GM12878 (cell line): Measurements from ENCODE around the gene TMEM186. TPM values are rescaled to one million over a fixed set of nuclear protein-coding genes. Genes with fewer than 3 reads are reported as not detected.
"Not testable (repeated sequence)": the region's sequence is repeated elsewhere in the genome, so short reads cannot be mapped to it uniquely, and the experiment has no call there.

Experiments used
- ATAC-seq: fragments of 200-7000 bp; cut with Tn5 transposase; 3 replicates; pipeline ENCODE4 v1.9.1; 2020; ENCODE audit warnings: mild to moderate bottlenecking, moderate library complexity
- BruUV-seq: library from RNA; stranded (reverse); fragments of 400-500 nt; replicated peaks from 2 replicates; lab custom pipeline; 2021; lab: Mats Ljungman, UMichigan
- CTCF ChIA-PET: fragments of 300-600 bp; sonication (Branson Sonifier 250); formaldehyde crosslinking; extraction: SDS; loops from one replicate; lab custom pipeline; 2021; ENCODE audit warnings: inconsistent platforms; lab: Yijun Ruan, JAX
- POLR2A ChIA-PET: fragments of 350-600 bp; formaldehyde crosslinking; extraction: SDS; loops from one replicate; lab custom pipeline; 2021; ENCODE audit warnings: inconsistent platforms; lab: Charles Lee
- RAD21 ChIA-PET: fragments of 300-600 bp; sonication (Branson Sonifier 250); formaldehyde crosslinking; loops from one replicate; lab custom pipeline; 2023; ENCODE audit warnings: antibody characterized with exemption; ENCODE audit not compliant: unreplicated experiment; lab: Charles Lee
- SMC1A ChIA-PET: fragments of 300-600 bp; sonication (Branson Sonifier 250); formaldehyde crosslinking; loops from one replicate; lab custom pipeline; 2023; ENCODE audit not compliant: unreplicated experiment, uncharacterized antibody; lab: Charles Lee
- DNase-seq: peaks from one replicate; pipeline ENCODE4 v3.0.0-alpha.2; 2011; ENCODE audit warnings: low read depth, low spot score
- FAIRE-seq: peaks from 3 replicates; lab custom pipeline; 2011; peaks lifted over from hg19 to GRCh38; lab: Jason Lieb, UNC
- H2AFZ ChIP-seq: 2 replicates; pipeline ENCODE4 v1.6.0; 2011; ENCODE audit warnings: low read depth, low read length, control low read depth; ENCODE audit not compliant: control insufficient read depth
- H3K27ac ChIP-seq: 2 replicates; pipeline ENCODE4 v1.5.1; 2011; ENCODE audit warnings: control low read depth; ENCODE audit not compliant: control insufficient read depth, insufficient read depth
- H3K27me3 ChIP-seq, 2 experiments: replicated peaks in 1 of 2; 2 replicates each; pipeline versions ENCODE4 v1.6.0 to v1.6.1; 2011; ENCODE audit warnings: low read length in 1 of 2; ENCODE audit not compliant: control insufficient read depth in 2 of 2, insufficient read depth in 2 of 2
- H3K36me3 ChIP-seq, 2 experiments: 2 replicates each; pipeline ENCODE4 v1.5.1; 2011; ENCODE audit warnings: low read length in 1 of 2; ENCODE audit not compliant: control insufficient read depth in 2 of 2, insufficient read depth in 2 of 2
- H3K4me1 ChIP-seq: 2 replicates; pipeline ENCODE4 v1.6.1; 2011; ENCODE audit warnings: mild to moderate bottlenecking, low read length, moderate library complexity, mixed read lengths; ENCODE audit not compliant: control insufficient read depth, insufficient read depth
- H3K4me2 ChIP-seq: 2 replicates; pipeline ENCODE4 v1.6.0; 2011; ENCODE audit warnings: control low read depth; ENCODE audit not compliant: control insufficient read depth, insufficient read depth
- H3K4me3 ChIP-seq: fragments of 200-600 bp; sonication (generic); 2 replicates; pipeline ENCODE4 v1.5.1; 2016
- H3K79me2 ChIP-seq: 2 replicates; pipeline ENCODE4 v1.6.0; 2011; ENCODE audit warnings: low read length; ENCODE audit not compliant: control insufficient read depth, insufficient read depth
- H3K9ac ChIP-seq: 2 replicates; pipeline ENCODE4 v1.8.0; 2011; ENCODE audit warnings: low read length, control low read depth, mixed read lengths; ENCODE audit not compliant: control insufficient read depth, insufficient read depth
- H3K9me3 ChIP-seq: replicated peaks from 3 replicates; pipeline ENCODE4 v1.5.1; 2011; ENCODE audit warnings: mild to moderate bottlenecking, low read length; ENCODE audit not compliant: control insufficient read depth, insufficient read depth
- H4K20me1 ChIP-seq: 2 replicates; pipeline ENCODE4 v1.6.0; 2011; ENCODE audit not compliant: control insufficient read depth, insufficient read depth
- POLR2AphosphoS5 ChIP-seq: IDR thresholded peaks from 2 replicates; pipeline ENCODE4 v1.6.1; 2011; ENCODE audit warnings: mild to moderate bottlenecking, low read length, inconsistent platforms
- WGBS: methylation state at CpG from one replicate; pipeline ENCODE4 v1.1.6; 2016; ENCODE audit warnings: low lambda C conversion rate; ENCODE audit not compliant: insufficient replicate concordance, insufficient coverage; ENCODE audit errors: missing lambda C conversion rate; 5-methylcytosine and 5-hydroxymethylcytosine counted together
- in situ Hi-C: fragments of 300-500 bp; cut with MboI; formaldehyde crosslinking; loops from 9 replicates; pipeline ENCODE4 v1.14.3; 2018; ENCODE audit warnings: mixed read lengths
- intact Hi-C: fragments of 100-400 bp; cut with micrococcal nuclease; formaldehyde crosslinking; loops from one replicate; pipeline ENCODE4 v1.14.2; 2022; ENCODE audit not compliant: unreplicated experiment
- polyA plus RNA-seq, 11 experiments: library from polyadenylated mRNA; depleted of rRNA in 4 of 11; unstranded in 6 of 11; stranded (reverse) in 5 of 11; fragments of >200 nt; fragmentation: Nextera tagmentation in 4 of 11; fragmentation: Illumina TruSeq in 1 of 11; extraction: Ambion mirVana in 4 of 11; extraction: Trizol in 1 of 11; gene quantifications; 1 replicate in 1 of 11; 2 replicates in 10 of 11; pipeline versions ENCODE4 v1.2.1 to v1.2.3, GENCODE V29; 2011 to 2016; ENCODE audit warnings: inconsistent platforms in 2 of 11, missing spikeins in 2 of 11, low read depth in 1 of 11
- total RNA-seq, 4 experiments: library from RNA; depleted of rRNA in 3 of 4; stranded (reverse); fragments of >200 nt in 3 of 4; fragmentation: Illumina TruSeq in 1 of 4; extraction: Trizol in 1 of 4; gene quantifications; 2 replicates each; pipeline versions ENCODE4 v1.2.1 to v1.2.3, GENCODE V29; 2013 to 2021
- TF ChIP-seq, protein P1 (sequence below): IDR thresholded peaks from 2 replicates; pipeline ENCODE4 v1.6.1; 2011; ENCODE audit warnings: borderline replicate concordance, low read depth, mild to moderate bottlenecking, moderate library complexity, mixed read lengths, low read length; ENCODE audit not compliant: insufficient read depth; ENCODE audit errors: extremely low read length

The TMEM186 gene
- total and polyA plus RNA-seq, 10 of the 15 experiments (the other 5 are each of a cell fraction or from before 2014, with no cell fraction given) = 10.6 to 28.9 (median 17.0) TPM

DNA sequence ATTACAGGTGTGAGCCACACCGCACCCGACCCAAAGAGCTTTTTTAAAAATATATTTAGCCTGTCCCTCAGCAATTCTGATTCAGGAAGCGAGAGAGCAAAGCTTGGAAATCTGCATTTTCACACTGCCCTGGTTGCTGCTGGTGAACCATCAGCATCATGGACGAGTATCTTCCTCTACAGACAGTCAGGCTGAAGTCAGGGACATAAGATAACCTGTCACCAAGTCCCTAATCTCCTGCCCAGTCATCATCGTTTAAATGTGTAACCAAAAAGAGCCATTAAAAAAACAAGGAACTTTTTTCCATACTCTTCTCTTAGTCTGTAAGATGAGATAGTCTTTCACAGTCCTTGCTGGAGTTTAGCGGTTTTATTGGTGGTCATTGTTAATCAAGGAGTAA is 6.9 kb upstream of the TMEM186 start:
- TF ChIP-seq, protein P1, sequence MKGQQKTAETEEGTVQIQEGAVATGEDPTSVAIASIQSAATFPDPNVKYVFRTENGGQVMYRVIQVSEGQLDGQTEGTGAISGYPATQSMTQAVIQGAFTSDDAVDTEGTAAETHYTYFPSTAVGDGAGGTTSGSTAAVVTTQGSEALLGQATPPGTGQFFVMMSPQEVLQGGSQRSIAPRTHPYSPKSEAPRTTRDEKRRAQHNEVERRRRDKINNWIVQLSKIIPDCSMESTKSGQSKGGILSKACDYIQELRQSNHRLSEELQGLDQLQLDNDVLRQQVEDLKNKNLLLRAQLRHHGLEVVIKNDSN = no peak
- TF ChIP-seq POLR2AphosphoS5 = 0 out of 2 replicates have a peak, but pooled peaks have one; percentile 6
- WGBS = 90% methylated on average over 6 of the region's 6 CpGs
- Histone ChIP-seq H3K9me3 (no peaks in the 10 kb centered on the region), H3K9ac (no peak overlapping the region), H3K4me2 (no peak overlapping the region), H3K27ac (no peak overlapping the region), H3K79me2 (peaks cover 37% of the 10 kb centered on the region), H4K20me1 (peaks cover 2% of the 10 kb centered on the region; the same call in 1 of the 2 replicates), H3K4me3 (no peak overlapping the region), H3K4me1 (peaks cover under 1% of the 10 kb centered on the region; the same call in 1 of the 2 replicates), H2AFZ (no peak overlapping the region), H3K36me3 (peaks cover 18 to 43% of the 10 kb centered on the region in 2 experiments), H3K27me3 (no peaks in the 10 kb centered on the region)
- ChIA-PET CTCF (interaction anchor here (0.9 to 1.0 kb wide), 2 partner anchors 15 to 76 kb away, joined by 3 to 5 read pairs; no protein-coding TSS in a partner anchor), SMC1A (no interaction called here), POLR2A (no interaction called here), RAD21 (no interaction called here)
- no peak for ATAC-seq
- FAIRE-seq = no peak
- in situ Hi-C loops (no loop called here), intact Hi-C loops (no loop called here)
- BruUV-seq = no TSS peak
- no peak for DNase-seq

DNA sequence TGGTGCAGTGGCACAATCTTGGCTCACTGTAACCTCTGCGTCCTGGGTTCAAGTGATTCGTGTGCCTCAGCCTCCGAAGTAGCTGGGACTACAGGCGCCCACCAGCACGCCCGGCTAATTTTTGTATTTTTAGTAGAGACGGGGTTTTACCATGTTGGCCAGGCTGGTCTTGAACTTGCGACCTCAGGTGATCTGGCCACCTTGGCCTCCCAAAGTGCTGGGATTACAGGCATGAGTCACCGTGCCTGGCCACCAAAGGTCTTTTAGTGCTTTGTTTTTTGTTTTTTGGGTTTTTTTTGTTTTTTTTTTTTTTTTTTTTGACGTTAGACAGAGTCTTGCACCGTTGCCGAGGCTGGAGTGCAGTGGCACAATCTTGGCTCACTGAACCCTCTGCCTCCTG is 6.3 kb upstream of the TMEM186 start:
- H3K4me1 ChIP-seq, intact Hi-C loops, H3K27me3 ChIP-seq, ATAC-seq, DNase-seq, H3K9me3 ChIP-seq, POLR2A ChIA-PET, H3K27ac ChIP-seq, H3K9ac ChIP-seq, BruUV-seq, FAIRE-seq, H3K4me2 ChIP-seq, in situ Hi-C loops, H2AFZ ChIP-seq, H3K4me3 ChIP-seq, H4K20me1 ChIP-seq, RAD21 ChIA-PET: not testable (repeated sequence)
- 93% methylated on average over 10 of the region's 12 CpGs for WGBS
- SMC1A ChIA-PET = interaction anchor here (0.7 to 1.0 kb wide), 2 partner anchors 14 to 16 kb away, joined by 3 to 4 read pairs; no protein-coding TSS in a partner anchor
- peaks cover 14 to 39% of the 10 kb centered on the region in 2 experiments for H3K36me3 ChIP-seq
- CTCF ChIA-PET = interaction anchor here (1.0 kb wide), 1 partner anchor 16 kb away, joined by 5 read pairs; no protein-coding TSS in a partner anchor
- H3K79me2 ChIP-seq = peaks cover 42% of the 10 kb centered on the region
